Chondrocyte (in vitro differentiated cells): ENCODE data around the gene TRPM3. TPM values are rescaled to one million over a fixed set of nuclear protein-coding genes. Genes with fewer than 3 reads are reported as not detected.

Experiments used
- DNase-seq: peaks from one replicate; pipeline ENCODE4 v3.0.0; 2021; ENCODE audit warnings: mixed read lengths, low spot score
- H3K27ac Mint-ChIP-seq: one replicate; pipeline ENCODE4 v1.8.0; 2021; ENCODE audit warnings: mild to moderate bottlenecking, moderate library complexity, mixed read lengths; ENCODE audit not compliant: unreplicated experiment
- H3K27me3 Mint-ChIP-seq: 2 replicates; pipeline ENCODE4 v1.8.0; 2021; ENCODE audit warnings: low read depth, mixed read lengths
- H3K36me3 Mint-ChIP-seq: 2 replicates; pipeline ENCODE4 v1.8.0; 2021; ENCODE audit warnings: low read depth, mixed read lengths
- H3K4me1 Mint-ChIP-seq: 2 replicates; pipeline ENCODE4 v1.8.0; 2021; ENCODE audit warnings: low read depth, mild to moderate bottlenecking, mixed read lengths
- H3K4me3 Mint-ChIP-seq: one replicate; pipeline ENCODE4 v1.8.0; 2021; ENCODE audit warnings: mild to moderate bottlenecking, moderate library complexity, mixed read lengths; ENCODE audit not compliant: unreplicated experiment
- H3K9me3 Mint-ChIP-seq: 2 replicates; pipeline ENCODE4 v1.8.0; 2021; ENCODE audit warnings: low read depth, mixed read lengths
- total RNA-seq: library from RNA; stranded (reverse); gene quantifications from 3 replicates; pipeline ENCODE4 v1.2.1, GENCODE V29; 2021
- TF ChIP-seq, protein P1 (sequence below): fragments of 200-600 bp; sonication (generic); IDR thresholded peaks from 2 replicates; pipeline ENCODE4 v1.5.0; 2021; ENCODE audit warnings: antibody characterized with exemption, mild to moderate bottlenecking, moderate library complexity

Gene TRPM3
- total RNA-seq, 1 donor from 2014 or later: not detected

- TF ChIP-seq, protein P1, sequence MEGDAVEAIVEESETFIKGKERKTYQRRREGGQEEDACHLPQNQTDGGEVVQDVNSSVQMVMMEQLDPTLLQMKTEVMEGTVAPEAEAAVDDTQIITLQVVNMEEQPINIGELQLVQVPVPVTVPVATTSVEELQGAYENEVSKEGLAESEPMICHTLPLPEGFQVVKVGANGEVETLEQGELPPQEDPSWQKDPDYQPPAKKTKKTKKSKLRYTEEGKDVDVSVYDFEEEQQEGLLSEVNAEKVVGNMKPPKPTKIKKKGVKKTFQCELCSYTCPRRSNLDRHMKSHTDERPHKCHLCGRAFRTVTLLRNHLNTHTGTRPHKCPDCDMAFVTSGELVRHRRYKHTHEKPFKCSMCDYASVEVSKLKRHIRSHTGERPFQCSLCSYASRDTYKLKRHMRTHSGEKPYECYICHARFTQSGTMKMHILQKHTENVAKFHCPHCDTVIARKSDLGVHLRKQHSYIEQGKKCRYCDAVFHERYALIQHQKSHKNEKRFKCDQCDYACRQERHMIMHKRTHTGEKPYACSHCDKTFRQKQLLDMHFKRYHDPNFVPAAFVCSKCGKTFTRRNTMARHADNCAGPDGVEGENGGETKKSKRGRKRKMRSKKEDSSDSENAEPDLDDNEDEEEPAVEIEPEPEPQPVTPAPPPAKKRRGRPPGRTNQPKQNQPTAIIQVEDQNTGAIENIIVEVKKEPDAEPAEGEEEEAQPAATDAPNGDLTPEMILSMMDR: no peak
- peaks cover 10% of the 10 kb centered on the region for H3K27me3 Mint-ChIP-seq
- DNase-seq: no peak
- H3K36me3 Mint-ChIP-seq: no peaks in the 10 kb centered on the region
- no peaks in the 10 kb centered on the region for H3K9me3 Mint-ChIP-seq
- no peak overlapping the region for H3K4me3 Mint-ChIP-seq
- no peak overlapping the region for H3K27ac Mint-ChIP-seq
- no peaks in the 10 kb centered on the region for H3K4me1 Mint-ChIP-seq
These were observed 286.1 kb downstream of the TRPM3 start for GRCh38 chr9:70835323-70835722.

DNA sequence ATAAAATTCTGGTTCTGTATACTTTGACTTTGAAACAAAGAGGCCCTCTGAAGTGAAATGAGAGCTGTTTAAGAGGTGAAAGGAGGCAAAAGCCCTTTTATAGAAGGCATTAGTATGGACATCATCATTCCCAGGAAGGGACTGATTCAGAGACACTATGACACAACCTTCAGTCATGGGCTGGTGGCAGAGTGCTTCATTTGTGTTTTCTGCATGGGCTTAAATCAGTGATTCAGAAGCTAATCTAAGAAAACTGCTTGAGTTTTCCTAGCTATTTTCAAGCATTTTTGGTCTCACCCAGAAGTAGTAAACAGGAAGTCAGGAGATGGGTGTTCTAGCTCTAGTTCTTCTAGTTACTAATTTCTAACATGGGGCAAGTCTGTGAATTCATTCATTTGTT lies 288.9 kb downstream of the TRPM3 start:
- H3K4me3 Mint-ChIP-seq: no peak overlapping the region
- no peaks in the 10 kb centered on the region for H3K4me1 Mint-ChIP-seq
- TF ChIP-seq, protein P1: no peak
- H3K27me3 Mint-ChIP-seq: peaks cover 23% of the 10 kb centered on the region
- H3K9me3 Mint-ChIP-seq: no peaks in the 10 kb centered on the region
- no peak for DNase-seq
- peaks cover 2% of the 10 kb centered on the region for H3K36me3 Mint-ChIP-seq
- no peak overlapping the region for H3K27ac Mint-ChIP-seq

DNA sequence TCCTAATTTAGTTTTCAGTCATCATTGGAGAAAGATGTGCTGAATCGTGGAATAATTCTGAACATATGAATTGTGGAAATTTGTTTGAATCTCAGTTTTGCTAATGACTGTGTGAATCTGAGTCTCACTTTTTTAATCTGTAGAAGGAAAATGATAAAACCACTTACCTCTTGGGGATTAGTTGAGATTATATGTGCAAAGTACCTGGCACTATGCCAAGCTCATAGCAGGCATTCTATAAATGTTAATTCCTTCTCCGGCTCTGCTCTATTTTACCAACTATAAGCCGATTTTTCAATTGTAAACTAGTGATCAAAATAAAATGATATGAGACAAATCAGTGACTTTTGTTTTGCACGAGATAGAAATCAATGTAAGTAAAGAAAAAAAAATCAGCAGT lies 290.8 kb downstream of the TRPM3 start:
- Mint-ChIP-seq H3K9me3 (no peaks in the 10 kb centered on the region), H3K27ac (no peak overlapping the region), H3K4me3 (no peak overlapping the region), H3K36me3 (peaks cover 2% of the 10 kb centered on the region), H3K27me3 (peaks cover 29% of the 10 kb centered on the region), H3K4me1 (no peaks in the 10 kb centered on the region)
- TF ChIP-seq, protein P1: no peak
- no peak for DNase-seq

DNA sequence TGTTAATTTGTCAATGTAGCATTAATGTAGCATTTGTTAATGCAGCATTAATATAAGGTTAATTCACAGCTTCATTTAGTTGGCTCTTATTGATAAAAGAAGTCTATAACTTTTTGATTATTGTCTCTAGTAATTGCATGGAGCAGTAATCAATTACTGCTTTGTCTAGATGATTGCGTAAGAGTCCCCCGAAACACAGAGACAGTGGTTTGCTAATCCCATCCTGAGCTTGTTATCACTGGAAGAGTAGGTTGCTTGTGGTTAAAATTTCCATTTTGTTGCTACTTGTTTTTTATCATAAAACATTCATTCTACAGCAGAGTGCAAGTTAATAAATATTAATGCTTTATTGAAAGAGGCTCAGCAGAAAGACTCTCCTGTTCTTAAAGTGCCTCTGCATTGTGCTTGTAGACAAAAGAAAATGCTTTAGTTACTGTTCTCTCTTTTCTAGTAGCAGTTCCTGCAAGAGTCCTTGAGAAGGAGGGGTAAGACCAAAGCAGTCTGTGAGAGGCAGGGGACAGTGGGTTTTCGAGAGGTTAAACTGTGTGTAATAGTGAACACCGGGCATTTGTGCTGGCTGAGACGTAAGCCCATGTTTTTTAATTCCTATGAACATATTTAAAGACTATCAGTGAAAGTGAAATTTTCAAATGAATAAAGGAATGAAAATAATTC lies 291.7 kb downstream of the TRPM3 start:
- DNase-seq: no peak
- TF ChIP-seq, protein P1: no peak
- peaks cover 2% of the 10 kb centered on the region for H3K36me3 Mint-ChIP-seq
- H3K4me3 Mint-ChIP-seq: no peak overlapping the region
- no peaks in the 10 kb centered on the region for H3K9me3 Mint-ChIP-seq
- H3K27me3 Mint-ChIP-seq: peaks cover 29% of the 10 kb centered on the region
- no peak overlapping the region for H3K27ac Mint-ChIP-seq
- no peaks in the 10 kb centered on the region for H3K4me1 Mint-ChIP-seq

- H3K27me3 Mint-ChIP-seq: peaks cover 25% of the 10 kb centered on the region
These were observed 294.9 kb downstream of the TRPM3 start for GRCh38 chr9:70826562-70826961.

More at GRCh38 chr9:70826562-70826961, 294.9 kb downstream of the TRPM3 start:
- H3K9me3 Mint-ChIP-seq: no peaks in the 10 kb centered on the region
- no peak overlapping the region for H3K4me3 Mint-ChIP-seq
- peaks cover 2% of the 10 kb centered on the region for H3K36me3 Mint-ChIP-seq
- no peaks in the 10 kb centered on the region for H3K4me1 Mint-ChIP-seq
- H3K27ac Mint-ChIP-seq: no peak overlapping the region
- DNase-seq: no peak
- TF ChIP-seq, protein P1: no peak
